ENCODE results near the gene ZNF584.

Gene ZNF584

GRCh38 chr19:58409010-58409790 is 751 bp downstream of the ZNF584 start (continued):
- TF ChIP-seq ZNF19 (tag by site-specific recombination; IDR thresholded peaks at IDR 0.05; ENCODE audit: low read depth), result 0 out of 2 replicates have a peak, but pooled peaks have one; percentile 10
- TF ChIP-seq KLF16 (tag by site-specific recombination; IDR thresholded peaks at IDR 0.05), result 0 out of 2 replicates have a peak, but pooled peaks have one; percentile 12
- no peak for TF ChIP-seq ZNF133 (tag by site-specific recombination; IDR thresholded peaks at IDR 0.05)
- TF ChIP-seq SCRT2 (tag by site-specific recombination; IDR thresholded peaks at IDR 0.05), result no peak
- no peak for TF ChIP-seq KLF1 (tag by site-specific recombination; IDR thresholded peaks at IDR 0.05)
- TF ChIP-seq ZNF529 (tag by site-specific recombination; IDR thresholded peaks at IDR 0.05; ENCODE audit: insufficient replicate concordance), result no peak
- TF ChIP-seq, protein P1, sequence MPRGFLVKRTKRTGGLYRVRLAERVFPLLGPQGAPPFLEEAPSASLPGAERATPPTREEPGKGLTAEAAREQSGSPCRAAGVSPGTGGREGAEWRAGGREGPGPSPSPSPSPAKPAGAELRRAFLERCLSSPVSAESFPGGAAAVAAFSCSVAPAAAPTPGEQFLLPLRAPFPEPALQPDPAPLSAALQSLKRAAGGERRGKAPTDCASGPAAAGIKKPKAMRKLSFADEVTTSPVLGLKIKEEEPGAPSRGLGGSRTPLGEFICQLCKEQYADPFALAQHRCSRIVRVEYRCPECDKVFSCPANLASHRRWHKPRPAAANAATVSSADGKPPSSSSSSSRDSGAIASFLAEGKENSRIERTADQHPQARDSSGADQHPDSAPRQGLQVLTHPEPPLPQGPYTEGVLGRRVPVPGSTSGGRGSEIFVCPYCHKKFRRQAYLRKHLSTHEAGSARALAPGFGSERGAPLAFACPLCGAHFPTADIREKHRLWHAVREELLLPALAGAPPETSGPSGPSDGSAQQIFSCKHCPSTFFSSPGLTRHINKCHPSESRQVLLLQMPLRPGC (tag by site-specific recombination; IDR thresholded peaks at IDR 0.05), result no peak
- no peak for TF ChIP-seq ZNF621 (tag by site-specific recombination; IDR thresholded peaks at IDR 0.05)
- peak; percentile 36; the same call in 1 of the 2 replicates for TF ChIP-seq ZNF121 (tag by site-specific recombination; IDR thresholded peaks at IDR 0.05)
- no peak for TF ChIP-seq ZBTB49 (tag by site-specific recombination; IDR thresholded peaks at IDR 0.05; ENCODE audit: low read depth)
- TF ChIP-seq ZNF214 (tag by site-specific recombination; IDR thresholded peaks at IDR 0.05; ENCODE audit: borderline replicate concordance), result no peak
- peak; percentile 12; the same call in 1 of the 2 replicates for TF ChIP-seq ZBTB48 (tag by site-specific recombination; IDR thresholded peaks at IDR 0.05)
- TF ChIP-seq, protein P2, sequence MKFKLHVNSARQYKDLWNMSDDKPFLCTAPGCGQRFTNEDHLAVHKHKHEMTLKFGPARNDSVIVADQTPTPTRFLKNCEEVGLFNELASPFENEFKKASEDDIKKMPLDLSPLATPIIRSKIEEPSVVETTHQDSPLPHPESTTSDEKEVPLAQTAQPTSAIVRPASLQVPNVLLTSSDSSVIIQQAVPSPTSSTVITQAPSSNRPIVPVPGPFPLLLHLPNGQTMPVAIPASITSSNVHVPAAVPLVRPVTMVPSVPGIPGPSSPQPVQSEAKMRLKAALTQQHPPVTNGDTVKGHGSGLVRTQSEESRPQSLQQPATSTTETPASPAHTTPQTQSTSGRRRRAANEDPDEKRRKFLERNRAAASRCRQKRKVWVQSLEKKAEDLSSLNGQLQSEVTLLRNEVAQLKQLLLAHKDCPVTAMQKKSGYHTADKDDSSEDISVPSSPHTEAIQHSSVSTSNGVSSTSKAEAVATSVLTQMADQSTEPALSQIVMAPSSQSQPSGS (tag by site-specific recombination; IDR thresholded peaks at IDR 0.05; ENCODE audit: low read depth), result no peak
- no peak for TF ChIP-seq ZNF302 (tag by site-specific recombination; IDR thresholded peaks at IDR 0.05; ENCODE audit: low read depth)
- no peak for TF ChIP-seq GLI2 (tag by site-specific recombination; IDR thresholded peaks at IDR 0.05; ENCODE audit: borderline replicate concordance, low read depth)
- TF ChIP-seq ZSCAN16 (tag by site-specific recombination; IDR thresholded peaks at IDR 0.05), result no peak
- no peak for TF ChIP-seq ZNF366 (tag by site-specific recombination; conservative IDR thresholded peaks at IDR 0.05)
- TF ChIP-seq, protein P3, sequence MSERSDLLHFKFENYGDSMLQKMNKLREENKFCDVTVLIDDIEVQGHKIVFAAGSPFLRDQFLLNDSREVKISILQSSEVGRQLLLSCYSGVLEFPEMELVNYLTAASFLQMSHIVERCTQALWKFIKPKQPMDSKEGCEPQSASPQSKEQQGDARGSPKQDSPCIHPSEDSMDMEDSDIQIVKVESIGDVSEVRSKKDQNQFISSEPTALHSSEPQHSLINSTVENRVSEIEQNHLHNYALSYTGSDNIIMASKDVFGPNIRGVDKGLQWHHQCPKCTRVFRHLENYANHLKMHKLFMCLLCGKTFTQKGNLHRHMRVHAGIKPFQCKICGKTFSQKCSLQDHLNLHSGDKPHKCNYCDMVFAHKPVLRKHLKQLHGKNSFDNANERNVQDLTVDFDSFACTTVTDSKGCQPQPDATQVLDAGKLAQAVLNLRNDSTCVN (tag by site-specific recombination; optimal IDR thresholded peaks at IDR 0.05), result no peak
- TF ChIP-seq, protein P4, sequence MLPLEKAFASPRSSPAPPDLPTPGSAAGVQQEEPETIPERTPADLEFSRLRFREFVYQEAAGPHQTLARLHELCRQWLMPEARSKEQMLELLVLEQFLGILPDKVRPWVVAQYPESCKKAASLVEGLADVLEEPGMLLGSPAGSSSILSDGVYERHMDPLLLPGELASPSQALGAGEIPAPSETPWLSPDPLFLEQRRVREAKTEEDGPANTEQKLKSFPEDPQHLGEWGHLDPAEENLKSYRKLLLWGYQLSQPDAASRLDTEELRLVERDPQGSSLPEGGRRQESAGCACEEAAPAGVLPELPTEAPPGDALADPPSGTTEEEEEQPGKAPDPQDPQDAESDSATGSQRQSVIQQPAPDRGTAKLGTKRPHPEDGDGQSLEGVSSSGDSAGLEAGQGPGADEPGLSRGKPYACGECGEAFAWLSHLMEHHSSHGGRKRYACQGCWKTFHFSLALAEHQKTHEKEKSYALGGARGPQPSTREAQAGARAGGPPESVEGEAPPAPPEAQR (tag by site-specific recombination; IDR thresholded peaks at IDR 0.05), result no peak
- TF ChIP-seq SP2 (tag by site-specific recombination; IDR thresholded peaks at IDR 0.05), result peak; percentile 74
- no peak for TF ChIP-seq KLF7 (tag by site-specific recombination; IDR thresholded peaks at IDR 0.05; ENCODE audit: borderline replicate concordance)
- TF ChIP-seq ZBTB10 (tag by site-specific recombination; IDR thresholded peaks at IDR 0.05), result 0 out of 2 replicates have a peak, but pooled peaks have one; percentile 5
- no peak for TF ChIP-seq ZNF677 (tag by site-specific recombination; IDR thresholded peaks at IDR 0.05)
- TF ChIP-seq, protein P5, sequence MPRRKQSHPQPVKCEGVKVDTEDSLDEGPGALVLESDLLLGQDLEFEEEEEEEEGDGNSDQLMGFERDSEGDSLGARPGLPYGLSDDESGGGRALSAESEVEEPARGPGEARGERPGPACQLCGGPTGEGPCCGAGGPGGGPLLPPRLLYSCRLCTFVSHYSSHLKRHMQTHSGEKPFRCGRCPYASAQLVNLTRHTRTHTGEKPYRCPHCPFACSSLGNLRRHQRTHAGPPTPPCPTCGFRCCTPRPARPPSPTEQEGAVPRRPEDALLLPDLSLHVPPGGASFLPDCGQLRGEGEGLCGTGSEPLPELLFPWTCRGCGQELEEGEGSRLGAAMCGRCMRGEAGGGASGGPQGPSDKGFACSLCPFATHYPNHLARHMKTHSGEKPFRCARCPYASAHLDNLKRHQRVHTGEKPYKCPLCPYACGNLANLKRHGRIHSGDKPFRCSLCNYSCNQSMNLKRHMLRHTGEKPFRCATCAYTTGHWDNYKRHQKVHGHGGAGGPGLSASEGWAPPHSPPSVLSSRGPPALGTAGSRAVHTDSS (tag by site-specific recombination; IDR thresholded peaks at IDR 0.05), result no peak
- no peak for TF ChIP-seq ZNF350 (tag by site-specific recombination; IDR thresholded peaks at IDR 0.05)
